Measurements from ENCODE around the gene SHC3.
"Not testable (repeated sequence)": the region's sequence is repeated elsewhere in the genome, so short reads cannot be mapped to it uniquely, and the experiment has no call there.

SHC3 gene

GRCh38 chr9:89177944-89178829 is at the start of gene SHC3:
Gene SHC3 (minus strand): TSS chr9:89178818. CDS start chr9:89178460, 358 bp downstream.
- no peak for DNase-seq

GRCh38 chr9:89225991-89226471 is 47.4 kb upstream of the SHC3 start:
- no peak for DNase-seq

- no peak for DNase-seq
Observed at GRCh38 chr9:89225587-89225986, 47.0 kb upstream of the SHC3 start.

DNA sequence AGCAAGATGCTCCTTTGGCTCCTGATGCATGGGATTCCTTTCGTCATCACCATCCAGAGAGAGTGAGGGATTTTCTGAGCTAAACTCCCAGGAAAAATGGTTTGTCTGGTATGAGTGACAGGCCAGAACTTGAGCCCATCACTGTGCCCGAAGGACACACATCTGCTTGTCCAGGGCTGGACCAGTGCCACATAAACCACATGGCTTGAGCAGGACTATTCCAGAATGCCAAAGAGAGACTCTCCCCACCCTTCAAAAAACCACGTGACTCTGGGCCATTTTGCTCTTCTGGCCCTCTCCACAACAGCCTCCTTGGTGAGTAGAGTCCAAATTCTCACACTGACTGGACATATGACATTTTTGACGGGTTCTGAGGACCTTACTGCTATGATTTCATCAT is 46.4 kb upstream of the SHC3 start:
- DNase-seq: no peak

GRCh38 chr9:89224633-89225032 is 46.0 kb upstream of the SHC3 start:
- DNase-seq: no peak

GRCh38 chr9:89223396-89223977 is 44.9 kb upstream of the SHC3 start:
- no peak for DNase-seq

DNA sequence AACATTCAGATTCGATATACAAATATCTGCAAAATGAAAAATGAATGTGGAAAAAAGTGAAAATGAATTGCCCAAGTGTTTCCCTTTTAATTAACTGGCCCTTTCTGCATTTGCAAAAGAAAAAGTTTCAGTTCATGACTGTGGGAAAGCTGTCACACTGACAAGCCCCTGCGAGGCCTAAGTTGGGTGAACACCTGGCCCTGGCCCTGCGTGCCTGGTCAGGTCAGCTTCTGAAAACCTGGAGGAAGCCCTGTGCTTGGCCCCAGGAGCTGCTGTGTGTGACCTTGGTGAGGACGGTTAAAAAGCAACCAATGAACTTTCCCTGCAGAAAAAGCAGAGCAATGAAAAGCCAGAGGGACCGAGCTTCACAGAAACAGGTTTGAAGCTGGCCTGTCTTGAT is 41.0 kb upstream of the SHC3 start:
- no peak for DNase-seq

DNA sequence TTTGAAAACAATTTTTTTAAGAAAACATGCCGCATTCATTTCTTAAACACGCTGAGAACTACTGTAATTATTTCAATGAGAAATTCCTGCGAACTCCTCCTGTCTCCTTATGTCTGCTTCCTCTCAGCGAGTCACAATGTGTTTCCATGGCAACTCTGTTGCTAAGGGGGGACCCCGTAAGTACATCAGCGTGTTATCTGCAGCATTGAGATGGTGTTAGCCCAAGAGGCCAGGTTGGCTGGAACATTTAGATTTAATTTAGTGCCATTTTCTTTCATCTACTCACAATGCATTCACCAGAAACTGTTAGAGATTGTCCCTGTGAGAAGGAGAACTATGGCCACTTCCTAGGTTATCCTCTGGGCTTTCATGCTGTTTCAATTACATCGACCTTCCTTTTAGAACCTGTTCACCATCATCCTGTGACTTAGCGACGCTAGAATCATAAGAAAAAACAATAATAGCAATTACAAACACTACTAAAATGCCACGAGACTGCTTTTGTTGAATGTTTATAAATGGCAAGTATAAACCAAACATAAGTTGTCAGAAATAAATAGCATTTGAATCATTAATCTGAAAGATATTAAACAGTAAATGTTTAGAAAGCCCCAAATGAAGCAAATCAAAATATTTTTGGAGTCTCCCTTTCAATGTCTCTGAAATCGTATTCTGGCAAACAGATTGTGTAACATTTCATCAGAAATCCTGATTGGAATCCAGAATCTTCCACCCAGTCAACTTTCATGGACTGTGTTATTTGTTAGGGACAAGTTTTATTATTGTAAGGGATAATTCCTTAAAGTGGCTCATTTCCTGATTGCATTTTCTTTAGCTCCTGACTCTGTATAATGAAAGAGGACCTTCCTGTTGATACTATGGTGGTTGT is 39.7 kb upstream of the SHC3 start:
- no peak for DNase-seq

DNA sequence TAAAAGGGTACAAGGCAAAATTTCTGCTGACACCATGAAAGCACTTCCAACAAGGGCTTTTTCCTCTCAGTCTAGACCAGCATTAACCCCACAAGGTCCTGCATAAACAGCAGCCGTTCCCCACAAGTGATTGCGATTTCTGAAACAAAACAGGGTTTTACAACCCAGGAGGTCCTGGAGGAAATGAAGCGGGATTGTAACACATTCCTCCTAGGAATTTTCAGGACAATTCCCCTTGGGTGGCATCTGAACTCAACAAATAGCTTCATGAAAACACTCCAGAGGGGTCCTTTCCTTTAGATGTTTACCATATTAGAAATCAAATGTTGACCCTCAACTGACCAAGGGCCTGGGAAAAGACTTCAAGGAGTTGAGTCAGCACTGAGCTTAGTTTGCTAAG is 36.7 kb upstream of the SHC3 start:
- no peak for DNase-seq

GRCh38 chr9:89213396-89213880 is 34.8 kb upstream of the SHC3 start:
- no peak for DNase-seq

- no peak for DNase-seq
Observed at GRCh38 chr9:89212171-89212570, 33.6 kb upstream of the SHC3 start.

- DNase-seq: not testable (repeated sequence)
Observed at GRCh38 chr9:89209311-89209710, 30.7 kb upstream of the SHC3 start.

DNA sequence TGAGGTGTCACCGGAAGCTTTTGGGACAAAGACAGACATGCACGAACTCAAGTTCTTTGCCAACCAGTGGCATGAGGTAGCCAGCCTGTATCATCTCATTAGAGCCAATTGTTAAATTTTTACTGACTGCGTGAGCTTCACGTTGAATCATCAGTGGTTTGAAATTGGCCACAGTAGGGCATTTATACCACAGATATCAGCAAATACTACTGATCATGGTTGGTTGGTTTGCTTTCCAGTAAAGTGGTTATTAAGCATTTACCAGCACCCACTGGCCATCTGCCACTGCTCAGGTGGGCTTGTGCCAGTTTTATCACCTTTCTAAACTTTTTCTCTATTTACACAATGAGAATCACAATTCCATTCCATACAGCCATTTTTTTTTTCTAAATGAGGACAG is 28.4 kb upstream of the SHC3 start:
- no peak for DNase-seq

DNA sequence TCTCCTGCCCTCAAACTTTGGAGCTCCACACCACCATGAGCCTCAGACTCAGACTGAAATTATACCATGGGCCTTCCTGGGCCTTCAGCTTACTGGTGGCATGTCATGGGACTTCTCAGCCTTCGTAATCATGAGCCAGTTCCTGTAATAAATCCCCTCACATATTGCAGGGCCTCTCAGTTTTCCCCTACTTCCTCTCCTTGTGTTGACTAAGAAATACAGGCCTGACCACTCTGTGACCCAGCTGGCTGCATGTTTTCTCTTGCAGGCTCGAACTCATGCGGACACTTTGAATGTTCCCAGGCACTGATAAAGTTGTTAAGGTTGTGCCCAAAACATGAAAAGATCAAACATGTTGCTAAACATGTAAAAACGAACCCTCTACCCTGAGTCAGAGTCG is 26.2 kb upstream of the SHC3 start:
- DNase-seq: no peak

DNA sequence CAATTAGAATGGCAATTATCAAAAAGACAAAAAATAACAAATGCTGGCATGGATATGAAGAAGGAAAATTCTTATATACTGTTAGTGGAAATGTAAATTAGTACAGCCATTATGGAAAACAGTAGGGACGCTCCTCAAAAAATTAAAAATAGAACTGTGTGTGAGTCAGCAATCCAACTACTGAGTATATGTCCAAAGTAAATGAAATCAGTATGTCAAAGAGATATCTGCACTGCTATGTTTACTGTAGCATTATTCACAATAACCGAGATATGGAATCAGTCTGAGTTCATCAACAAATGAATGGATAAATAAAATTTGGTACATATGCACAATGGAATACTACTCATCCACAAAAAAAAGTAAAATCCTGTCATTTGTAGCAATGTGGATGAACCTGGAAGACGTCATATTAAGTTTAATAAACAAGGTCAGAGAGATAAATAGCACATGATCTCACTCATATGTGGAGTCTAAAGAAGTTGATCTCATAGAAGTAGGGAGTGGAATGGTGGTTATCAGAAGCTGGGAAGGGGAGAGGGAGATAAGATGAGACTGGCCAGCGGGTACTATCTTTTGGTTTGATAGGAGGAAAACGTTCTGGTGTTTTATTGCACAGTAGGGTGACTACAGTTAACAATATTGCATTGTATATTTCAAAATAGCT is 16.6 kb upstream of the SHC3 start:
- DNase-seq: no peak

DNA sequence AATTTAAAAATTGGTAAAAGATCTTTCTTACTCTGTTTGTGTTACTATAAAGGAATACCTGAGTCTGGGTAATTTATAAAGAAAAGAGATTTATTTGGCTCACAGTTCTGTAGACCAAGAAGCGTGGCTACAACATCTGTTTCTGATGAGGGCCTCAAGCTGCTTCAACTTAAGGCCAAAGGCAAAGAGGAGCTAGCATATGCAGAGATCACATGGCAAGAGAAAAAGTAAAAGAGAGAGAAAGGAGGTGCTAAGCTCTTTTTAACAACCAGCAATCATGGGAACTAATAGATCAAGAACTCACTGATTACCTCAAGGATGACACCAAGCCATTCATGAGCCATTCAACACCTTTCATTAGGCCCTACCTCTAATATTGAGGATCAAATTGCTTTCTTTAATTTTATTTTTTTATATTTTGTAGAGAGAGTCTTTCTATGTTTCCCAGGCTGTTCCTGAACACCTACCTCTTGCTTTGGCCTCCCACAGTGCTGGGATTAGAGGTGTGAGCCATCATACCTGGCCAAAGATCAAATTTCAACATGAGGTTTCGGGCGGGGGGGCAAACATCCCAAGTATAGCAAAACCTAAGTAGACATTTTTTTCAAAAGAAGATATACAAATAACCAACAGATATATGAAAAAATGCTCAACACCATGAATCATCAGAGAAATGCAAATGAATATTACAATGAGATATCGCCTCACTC is 16.0 kb upstream of the SHC3 start:
- no peak for DNase-seq

DNA sequence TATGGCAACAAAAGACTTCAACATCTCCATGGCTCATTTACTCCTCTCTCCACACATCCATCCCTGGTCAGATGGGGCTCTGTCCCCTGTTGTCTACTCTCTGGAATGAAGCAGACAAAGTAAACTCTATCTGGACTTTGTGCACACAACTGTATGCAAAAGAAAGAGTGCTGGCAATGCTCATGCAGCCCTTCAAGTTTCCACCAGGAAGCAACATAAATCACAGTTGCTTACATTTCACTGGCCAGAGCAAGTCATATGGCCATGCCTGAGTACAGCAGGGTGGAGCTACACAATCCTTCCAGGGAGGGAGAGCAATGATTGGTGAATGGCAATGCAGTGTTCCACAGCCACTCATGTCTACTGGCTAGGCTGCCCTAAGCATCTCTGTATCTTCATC is 12.4 kb upstream of the SHC3 start:
- no peak for DNase-seq

- DNase-seq: no peak
Observed at GRCh38 chr9:89189215-89189614, 10.6 kb upstream of the SHC3 start.

DNA sequence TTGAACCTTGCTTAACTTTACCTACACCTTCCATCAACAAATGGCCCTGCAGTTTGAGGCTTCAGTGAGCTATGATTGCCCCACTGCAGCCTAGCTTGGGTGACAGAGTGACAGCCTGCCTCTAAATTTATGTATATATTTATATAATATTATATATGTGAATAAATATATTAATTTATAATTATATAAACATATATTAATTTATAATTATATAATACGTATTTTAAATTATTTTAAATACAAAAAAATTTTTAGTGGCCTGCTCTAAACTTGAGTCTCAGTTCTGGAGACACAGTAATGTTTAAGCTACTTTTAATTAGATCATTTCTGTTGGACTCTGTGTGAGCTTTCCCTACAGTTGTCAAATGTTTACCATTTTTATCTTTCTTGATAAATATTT is 9.3 kb upstream of the SHC3 start:
- DNase-seq: no peak

DNA sequence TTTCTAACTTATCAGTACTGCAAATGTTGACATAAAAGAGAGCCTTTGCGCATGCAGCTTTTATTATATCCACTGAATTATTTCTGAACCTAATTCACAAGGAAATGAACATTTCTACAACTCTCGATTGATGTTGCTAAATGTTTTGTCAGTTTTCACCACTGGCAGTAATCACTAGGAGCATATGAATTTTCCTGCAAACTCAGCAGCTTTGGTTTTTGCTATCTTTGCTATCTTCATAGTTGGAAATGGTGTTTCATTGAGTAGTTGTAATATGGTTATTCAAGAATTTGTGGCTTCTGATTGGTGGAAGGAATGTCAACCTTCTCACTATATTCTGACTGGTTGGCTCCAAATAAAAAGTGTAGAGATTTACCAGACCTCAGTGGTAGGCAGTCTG is 8.9 kb upstream of the SHC3 start:
- no peak for DNase-seq

- no peak for DNase-seq
Observed at GRCh38 chr9:89186960-89187359, 8.3 kb upstream of the SHC3 start.

- no peak for DNase-seq
Observed at GRCh38 chr9:89185980-89186379, 7.4 kb upstream of the SHC3 start.

Data from cortex of kidney (tissue), 1 donor.